Measurements from ENCODE around the gene GALNT17.

GALNT17 gene

GRCh38 chr7:71507680-71508602 lies 376.0 kb downstream of the GALNT17 start:
- TF ChIP-seq RAD21 (IDR thresholded peaks at IDR 0.05; ENCODE audit: low read depth) (no peak), NFIC (IDR thresholded peaks at IDR 0.05) (no peak), TAF1 (IDR thresholded peaks at IDR 0.05; ENCODE audit: low read depth) (no peak), ZBTB7A (IDR thresholded peaks at IDR 0.05; ENCODE audit: low read depth) (no peak)

GRCh38 chr7:71509381-71509780 lies 377.4 kb downstream of the GALNT17 start:
- no peak for TF ChIP-seq TCF12 (IDR thresholded peaks at IDR 0.05; ENCODE audit: low read depth)
- no peak for TF ChIP-seq CEBPB (IDR thresholded peaks at IDR 0.05)
- no peak for TF ChIP-seq YY1 (IDR thresholded peaks at IDR 0.05; ENCODE audit: low read depth)
- TF ChIP-seq EGR1 (IDR thresholded peaks at IDR 0.05): no peak
- no peak for TF ChIP-seq FOXM1 (IDR thresholded peaks at IDR 0.05; ENCODE audit: borderline replicate concordance, low read depth)
- TF ChIP-seq CREB1 (IDR thresholded peaks at IDR 0.05; ENCODE audit: low read depth): no peak

- no peak for TF ChIP-seq REST (IDR thresholded peaks at IDR 0.05; ENCODE audit: low read depth)
- TF ChIP-seq RAD21 (IDR thresholded peaks at IDR 0.05; ENCODE audit: low read depth): no peak
- TF ChIP-seq CREB1 (IDR thresholded peaks at IDR 0.05; ENCODE audit: low read depth): no peak
- no peak for TF ChIP-seq FOXM1 (IDR thresholded peaks at IDR 0.05; ENCODE audit: borderline replicate concordance, low read depth)
- no peak for TF ChIP-seq ZBTB7A (IDR thresholded peaks at IDR 0.05; ENCODE audit: low read depth)
- no peak for TF ChIP-seq USF1 (IDR thresholded peaks at IDR 0.05)
- TF ChIP-seq MAX (IDR thresholded peaks at IDR 0.05): no peak
- no peak for TF ChIP-seq NFIC (IDR thresholded peaks at IDR 0.05)
- no peak for TF ChIP-seq TEAD4 (IDR thresholded peaks at IDR 0.05)
- no peak for TF ChIP-seq CEBPB (IDR thresholded peaks at IDR 0.05)
- TF ChIP-seq EGR1 (IDR thresholded peaks at IDR 0.05): no peak
- TF ChIP-seq TAF1 (IDR thresholded peaks at IDR 0.05; ENCODE audit: low read depth): no peak
- TF ChIP-seq YY1 (IDR thresholded peaks at IDR 0.05; ENCODE audit: low read depth): no peak
- no peak for TF ChIP-seq EP300 (IDR thresholded peaks at IDR 0.05; ENCODE audit: borderline replicate concordance)
Observed at GRCh38 chr7:71511361-71511807, 379.4 kb downstream of the GALNT17 start.

GRCh38 chr7:71517940-71518699 lies 386.2 kb downstream of the GALNT17 start:
- TF ChIP-seq ZBTB7A (IDR thresholded peaks at IDR 0.05; ENCODE audit: low read depth) (no peak), EGR1 (IDR thresholded peaks at IDR 0.05) (no peak), USF1 (IDR thresholded peaks at IDR 0.05) (no peak), MAX (IDR thresholded peaks at IDR 0.05) (no peak), FOXM1 (IDR thresholded peaks at IDR 0.05; ENCODE audit: borderline replicate concordance, low read depth) (no peak), TEAD4 (IDR thresholded peaks at IDR 0.05) (no peak), EP300 (IDR thresholded peaks at IDR 0.05; ENCODE audit: borderline replicate concordance) (no peak), TAF1 (IDR thresholded peaks at IDR 0.05; ENCODE audit: low read depth) (no peak), TCF12 (IDR thresholded peaks at IDR 0.05; ENCODE audit: low read depth) (no peak), CREB1 (IDR thresholded peaks at IDR 0.05; ENCODE audit: low read depth) (no peak), REST (IDR thresholded peaks at IDR 0.05; ENCODE audit: low read depth) (no peak), NFIC (IDR thresholded peaks at IDR 0.05) (no peak), CEBPB (IDR thresholded peaks at IDR 0.05) (no peak), RAD21 (IDR thresholded peaks at IDR 0.05; ENCODE audit: low read depth) (no peak), YY1 (IDR thresholded peaks at IDR 0.05; ENCODE audit: low read depth) (no peak)

GRCh38 chr7:71518880-71519279 lies 386.9 kb downstream of the GALNT17 start:
- TF ChIP-seq EP300 (IDR thresholded peaks at IDR 0.05; ENCODE audit: borderline replicate concordance) (no peak), REST (IDR thresholded peaks at IDR 0.05; ENCODE audit: low read depth) (no peak), CEBPB (IDR thresholded peaks at IDR 0.05) (no peak), NFIC (IDR thresholded peaks at IDR 0.05) (no peak), TEAD4 (IDR thresholded peaks at IDR 0.05) (no peak), EGR1 (IDR thresholded peaks at IDR 0.05) (no peak), YY1 (IDR thresholded peaks at IDR 0.05; ENCODE audit: low read depth) (no peak), ZBTB7A (IDR thresholded peaks at IDR 0.05; ENCODE audit: low read depth) (no peak), MAX (IDR thresholded peaks at IDR 0.05) (no peak), FOXM1 (IDR thresholded peaks at IDR 0.05; ENCODE audit: borderline replicate concordance, low read depth) (no peak), TCF12 (IDR thresholded peaks at IDR 0.05; ENCODE audit: low read depth) (no peak), RAD21 (IDR thresholded peaks at IDR 0.05; ENCODE audit: low read depth) (no peak), USF1 (IDR thresholded peaks at IDR 0.05) (no peak), TAF1 (IDR thresholded peaks at IDR 0.05; ENCODE audit: low read depth) (no peak), CREB1 (IDR thresholded peaks at IDR 0.05; ENCODE audit: low read depth) (no peak)
